Measurements from ENCODE around the gene SYNJ2. TPM values are rescaled to one million over a fixed set of nuclear protein-coding genes. Genes with fewer than 3 reads are reported as not detected.

The SYNJ2 gene
- total RNA-seq, 1 donor from 2014 or later: 31.8 TPM

DNA sequence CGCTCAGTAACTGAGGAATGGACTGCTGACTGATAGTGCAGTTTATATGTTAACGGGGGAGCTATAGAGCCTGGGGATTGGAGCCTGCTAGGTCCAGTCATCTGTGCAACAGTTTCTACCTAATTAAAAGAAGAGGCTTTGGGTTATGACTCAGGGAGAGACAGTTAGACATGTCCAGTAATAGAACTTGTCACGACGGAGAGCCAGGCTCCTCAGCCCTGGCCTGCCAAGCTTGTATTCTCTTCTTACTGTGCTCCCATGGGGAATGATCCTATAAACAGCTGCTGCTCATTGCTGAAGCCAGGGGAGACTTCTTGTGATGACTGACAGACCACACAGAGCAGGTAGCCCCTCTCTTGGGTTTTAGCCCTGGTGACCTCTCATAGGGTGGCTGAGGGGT is 69.3 kb downstream of the SYNJ2 start:
- Histone ChIP-seq H3K79me2 (ENCODE audit: insufficient read depth, low read length) (peaks cover 54% of the 10 kb centered on the region), H3K27me3 (ENCODE audit: insufficient read depth, low read length) (no peaks in the 10 kb centered on the region), H2AFZ (ENCODE audit: low read depth, low read length) (no peak overlapping the region), H3K4me1 (ENCODE audit: insufficient read depth, low read length) (peaks cover 25% of the 10 kb centered on the region), H3K9me3 (ENCODE audit: insufficient read depth, low read depth, low read length) (no peaks in the 10 kb centered on the region), H4K20me1 (ENCODE audit: insufficient read depth, low read length) (peaks cover 3% of the 10 kb centered on the region), H3K9ac (ENCODE audit: low read length) (no peak overlapping the region), H3K36me3 (ENCODE audit: insufficient read depth, low read length) (peaks cover 24% of the 10 kb centered on the region), H3K27ac (ENCODE audit: low read depth, low read length) (peak overlapping the region; percentile 30), H3K4me3 (ENCODE audit: insufficient read depth, low read depth, low read length) (no peak overlapping the region), H3K4me2 (ENCODE audit: low read length) (no peak overlapping the region)
- peaks cover 23% of the 10 kb centered on the region for H3K36me3 Mint-ChIP-seq (ENCODE audit: low read depth, unreplicated experiment)
- H3K4me1 Mint-ChIP-seq (ENCODE audit: low read depth, unreplicated experiment): peaks cover 10% of the 10 kb centered on the region
- TF ChIP-seq EZH2 (IDR thresholded peaks at IDR 0.05; ENCODE audit: insufficient read depth, low read length): no peak
- TF ChIP-seq, protein P1, sequence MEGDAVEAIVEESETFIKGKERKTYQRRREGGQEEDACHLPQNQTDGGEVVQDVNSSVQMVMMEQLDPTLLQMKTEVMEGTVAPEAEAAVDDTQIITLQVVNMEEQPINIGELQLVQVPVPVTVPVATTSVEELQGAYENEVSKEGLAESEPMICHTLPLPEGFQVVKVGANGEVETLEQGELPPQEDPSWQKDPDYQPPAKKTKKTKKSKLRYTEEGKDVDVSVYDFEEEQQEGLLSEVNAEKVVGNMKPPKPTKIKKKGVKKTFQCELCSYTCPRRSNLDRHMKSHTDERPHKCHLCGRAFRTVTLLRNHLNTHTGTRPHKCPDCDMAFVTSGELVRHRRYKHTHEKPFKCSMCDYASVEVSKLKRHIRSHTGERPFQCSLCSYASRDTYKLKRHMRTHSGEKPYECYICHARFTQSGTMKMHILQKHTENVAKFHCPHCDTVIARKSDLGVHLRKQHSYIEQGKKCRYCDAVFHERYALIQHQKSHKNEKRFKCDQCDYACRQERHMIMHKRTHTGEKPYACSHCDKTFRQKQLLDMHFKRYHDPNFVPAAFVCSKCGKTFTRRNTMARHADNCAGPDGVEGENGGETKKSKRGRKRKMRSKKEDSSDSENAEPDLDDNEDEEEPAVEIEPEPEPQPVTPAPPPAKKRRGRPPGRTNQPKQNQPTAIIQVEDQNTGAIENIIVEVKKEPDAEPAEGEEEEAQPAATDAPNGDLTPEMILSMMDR (IDR thresholded peaks at IDR 0.05; ENCODE audit: insufficient read depth, low read depth, low read length): no peak
- DNase-seq (ENCODE audit: low read depth) (no peak), FAIRE-seq (peak; percentile 58)
- peak overlapping the region; percentile 24 for H3K27ac Mint-ChIP-seq (ENCODE audit: unreplicated experiment)
- H3K9me3 Mint-ChIP-seq (ENCODE audit: unreplicated experiment): no peaks in the 10 kb centered on the region
- H3K4me3 Mint-ChIP-seq (ENCODE audit: unreplicated experiment): no peak overlapping the region
- no peaks in the 10 kb centered on the region for H3K27me3 Mint-ChIP-seq (ENCODE audit: low read depth, unreplicated experiment)

DNA sequence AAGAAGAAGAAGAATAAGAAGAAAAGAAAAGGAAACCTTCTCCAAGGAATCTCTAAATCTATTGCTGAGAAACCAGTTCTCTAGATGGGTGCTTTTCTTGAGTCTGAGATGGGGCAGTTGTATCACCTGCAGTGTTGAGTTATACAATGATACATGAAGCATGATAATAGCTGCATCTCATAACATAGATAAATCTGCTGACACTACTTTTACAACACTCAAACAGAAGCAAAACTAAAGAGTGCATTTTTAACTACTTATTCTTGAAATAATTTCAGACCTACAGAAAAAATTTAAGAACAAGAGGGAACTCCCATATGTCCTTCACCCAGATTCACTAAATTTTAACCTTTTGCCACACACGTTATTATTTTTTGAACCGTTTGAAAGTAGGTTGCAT is 70.3 kb downstream of the SYNJ2 start:
- Mint-ChIP-seq H3K27me3 (ENCODE audit: low read depth, unreplicated experiment) (no peaks in the 10 kb centered on the region), H3K9me3 (ENCODE audit: unreplicated experiment) (no peaks in the 10 kb centered on the region), H3K27ac (ENCODE audit: unreplicated experiment) (no peak overlapping the region), H3K4me3 (ENCODE audit: unreplicated experiment) (no peak overlapping the region), H3K36me3 (ENCODE audit: low read depth, unreplicated experiment) (peaks cover 17% of the 10 kb centered on the region), H3K4me1 (ENCODE audit: low read depth, unreplicated experiment) (peaks cover 10% of the 10 kb centered on the region)
- H3K27ac ChIP-seq (ENCODE audit: low read depth, low read length): no peak overlapping the region
- H3K27me3 ChIP-seq (ENCODE audit: insufficient read depth, low read length): no peaks in the 10 kb centered on the region
- FAIRE-seq (no peak), DNase-seq (ENCODE audit: low read depth) (no peak)
- no peak overlapping the region for H2AFZ ChIP-seq (ENCODE audit: low read depth, low read length)
- H3K4me3 ChIP-seq (ENCODE audit: insufficient read depth, low read depth, low read length): no peak overlapping the region
- H3K36me3 ChIP-seq (ENCODE audit: insufficient read depth, low read length): peaks cover 21% of the 10 kb centered on the region
- TF ChIP-seq EZH2 (IDR thresholded peaks at IDR 0.05; ENCODE audit: insufficient read depth, low read length): no peak
- TF ChIP-seq, protein P1 (IDR thresholded peaks at IDR 0.05; ENCODE audit: insufficient read depth, low read depth, low read length): no peak
- H3K79me2 ChIP-seq (ENCODE audit: insufficient read depth, low read length): peaks cover 59% of the 10 kb centered on the region
- H3K9ac ChIP-seq (ENCODE audit: low read length): no peak overlapping the region
- peaks cover 25% of the 10 kb centered on the region for H3K4me1 ChIP-seq (ENCODE audit: insufficient read depth, low read length)
- no peaks in the 10 kb centered on the region for H3K9me3 ChIP-seq (ENCODE audit: insufficient read depth, low read depth, low read length)
- no peak overlapping the region for H3K4me2 ChIP-seq (ENCODE audit: low read length)
- H4K20me1 ChIP-seq (ENCODE audit: insufficient read depth, low read length): peaks cover 3% of the 10 kb centered on the region

DNA sequence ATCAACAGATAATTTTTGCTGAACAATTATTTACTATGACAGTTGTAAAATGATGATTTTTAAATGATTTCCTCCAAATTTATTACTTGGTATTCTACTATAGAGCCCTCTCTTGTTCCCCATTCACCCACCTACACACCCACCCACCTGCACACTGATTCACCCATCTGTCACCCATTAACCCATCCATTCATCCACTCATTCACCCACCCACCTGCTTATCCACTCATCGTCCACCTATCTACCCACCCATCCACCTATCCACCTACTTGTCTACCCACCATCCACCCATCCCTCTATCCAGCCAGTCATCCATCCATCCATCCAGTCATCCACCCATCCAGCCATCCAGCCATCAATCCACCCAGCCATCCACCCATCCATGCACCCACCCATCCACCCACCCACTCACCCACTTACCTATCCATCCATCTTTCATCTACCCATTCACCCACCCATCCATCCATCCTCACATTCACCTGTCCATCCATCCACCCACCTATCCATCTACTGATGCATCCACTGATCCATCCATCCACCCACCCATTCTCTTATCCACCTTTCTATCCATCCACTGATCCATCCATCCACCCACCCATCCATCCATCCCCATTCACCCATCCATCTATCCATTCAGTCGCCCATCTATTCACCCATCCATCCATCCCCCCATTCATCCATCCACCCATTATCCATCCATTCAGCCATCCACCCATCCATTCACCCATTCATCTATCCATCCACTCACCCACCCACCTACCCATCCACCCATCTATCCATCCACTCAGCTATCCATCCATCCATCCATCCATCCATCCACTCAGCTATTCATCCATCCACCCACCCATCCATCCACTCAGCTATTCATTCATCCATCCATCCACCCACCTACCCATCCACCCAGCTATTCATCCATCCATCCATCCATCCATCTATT is 72.0 kb downstream of the SYNJ2 start:
- no peaks in the 10 kb centered on the region for H3K9me3 Mint-ChIP-seq (ENCODE audit: unreplicated experiment)
- H3K4me1 Mint-ChIP-seq (ENCODE audit: low read depth, unreplicated experiment): peaks cover 19% of the 10 kb centered on the region
- no peak for TF ChIP-seq EZH2 (IDR thresholded peaks at IDR 0.05; ENCODE audit: insufficient read depth, low read length)
- TF ChIP-seq, protein P1 (IDR thresholded peaks at IDR 0.05; ENCODE audit: insufficient read depth, low read depth, low read length): no peak
- Histone ChIP-seq H3K27me3 (ENCODE audit: insufficient read depth, low read length) (no peaks in the 10 kb centered on the region), H3K9me3 (ENCODE audit: insufficient read depth, low read depth, low read length) (no peaks in the 10 kb centered on the region), H3K4me1 (ENCODE audit: insufficient read depth, low read length) (peaks cover 29% of the 10 kb centered on the region), H4K20me1 (ENCODE audit: insufficient read depth, low read length) (peaks cover 3% of the 10 kb centered on the region), H3K27ac (ENCODE audit: low read depth, low read length) (no peak overlapping the region), H3K79me2 (ENCODE audit: insufficient read depth, low read length) (peaks cover 48% of the 10 kb centered on the region), H3K4me3 (ENCODE audit: insufficient read depth, low read depth, low read length) (no peak overlapping the region), H3K9ac (ENCODE audit: low read length) (no peak overlapping the region), H3K4me2 (ENCODE audit: low read length) (no peak overlapping the region), H3K36me3 (ENCODE audit: insufficient read depth, low read length) (peaks cover 17% of the 10 kb centered on the region), H2AFZ (ENCODE audit: low read depth, low read length) (no peak overlapping the region)
- DNase-seq (ENCODE audit: low read depth) (no peak), FAIRE-seq (no peak)
- H3K36me3 Mint-ChIP-seq (ENCODE audit: low read depth, unreplicated experiment): peaks cover 14% of the 10 kb centered on the region
- H3K4me3 Mint-ChIP-seq (ENCODE audit: unreplicated experiment): no peak overlapping the region
- H3K27ac Mint-ChIP-seq (ENCODE audit: unreplicated experiment): no peak overlapping the region
- H3K27me3 Mint-ChIP-seq (ENCODE audit: low read depth, unreplicated experiment): no peaks in the 10 kb centered on the region

Data from astrocyte (in vitro differentiated cells and primary cell).